NOMO-1 (cell line): ENCODE results near the gene ENTPD2.

Experiments
- DNase-seq, 2 experiments: peaks; one replicate each; lab custom pipeline; 2025; ENCODE audit not compliant: unreplicated experiment in 2 of 2; lab: John Stamatoyannopoulos, UW

Gene ENTPD2

DNA sequence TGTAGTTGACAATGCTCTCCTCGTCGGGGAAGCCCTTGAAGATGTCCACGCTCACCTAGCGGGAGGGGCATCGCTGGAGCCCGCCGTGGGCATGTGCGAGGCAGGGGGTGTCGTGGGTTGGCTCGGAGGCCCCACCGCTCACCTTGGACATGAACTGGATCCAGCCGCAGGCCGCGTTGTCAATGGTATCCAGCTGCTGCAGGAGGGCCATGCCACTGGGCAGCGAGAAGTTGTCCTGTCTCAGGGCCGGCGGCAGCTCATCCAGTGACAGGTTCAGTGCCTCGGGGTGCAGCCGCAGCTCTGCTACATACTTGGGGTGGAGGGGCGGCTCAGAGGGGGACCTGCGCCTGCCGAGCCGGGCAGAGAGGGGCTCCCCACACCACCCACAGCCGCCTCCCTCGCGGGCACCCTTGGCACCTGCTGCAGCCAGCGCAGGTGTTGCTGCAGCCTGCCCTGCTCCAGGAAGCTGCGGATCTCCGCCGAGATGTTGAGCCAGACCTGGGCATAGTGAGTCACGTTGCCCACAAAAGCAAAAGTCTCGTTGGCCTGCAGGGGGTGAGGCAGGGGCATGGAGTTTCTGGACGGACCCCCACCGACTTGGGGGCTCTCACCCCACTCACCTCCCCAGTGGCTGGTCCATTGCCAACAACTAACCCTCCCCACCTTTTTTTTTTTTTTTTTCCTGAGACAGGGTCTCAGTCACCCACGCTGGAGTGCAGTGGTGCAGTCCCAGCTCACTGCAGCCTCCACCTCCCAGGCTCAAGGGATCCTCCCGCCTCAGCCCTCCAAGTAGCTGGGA lies 34.9 kb downstream of the ENTPD2 start:
- DNase-seq, result no peak

DNA sequence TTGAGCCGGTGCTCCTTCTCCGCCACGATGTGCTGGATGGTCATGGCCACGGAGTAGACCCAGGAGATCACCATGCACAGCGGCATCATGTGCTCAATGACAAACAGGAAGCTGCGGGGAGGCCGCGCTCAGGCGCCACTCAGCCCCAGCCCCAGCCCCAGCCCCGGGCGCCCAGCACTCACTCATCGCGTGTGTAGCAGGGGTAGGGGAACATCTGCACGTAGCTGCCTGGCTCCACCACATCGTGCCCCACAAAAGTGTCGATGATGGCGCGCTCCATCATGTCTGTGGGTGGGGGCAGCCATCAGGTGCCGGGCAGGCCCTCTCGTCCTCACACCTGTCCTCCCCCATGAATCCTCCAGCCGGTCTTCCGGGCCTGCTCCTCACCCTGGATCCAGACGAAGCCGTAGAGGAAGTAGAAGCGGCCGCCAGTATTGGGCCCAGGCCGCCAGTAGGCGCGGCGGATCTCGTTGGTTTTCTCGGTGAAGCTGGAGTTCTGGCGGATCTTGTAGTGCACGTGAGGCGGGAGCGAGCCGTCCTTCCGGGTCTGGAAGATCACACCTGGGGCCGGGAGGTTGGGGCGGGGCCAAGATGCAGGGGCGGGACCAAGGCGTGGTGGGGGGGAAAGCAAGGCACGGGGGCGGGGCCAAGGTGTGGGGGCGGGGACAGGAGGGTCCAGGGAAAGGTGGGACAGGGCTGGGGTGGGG lies 35.9 kb downstream of the ENTPD2 start:
- no peak for DNase-seq

DNA sequence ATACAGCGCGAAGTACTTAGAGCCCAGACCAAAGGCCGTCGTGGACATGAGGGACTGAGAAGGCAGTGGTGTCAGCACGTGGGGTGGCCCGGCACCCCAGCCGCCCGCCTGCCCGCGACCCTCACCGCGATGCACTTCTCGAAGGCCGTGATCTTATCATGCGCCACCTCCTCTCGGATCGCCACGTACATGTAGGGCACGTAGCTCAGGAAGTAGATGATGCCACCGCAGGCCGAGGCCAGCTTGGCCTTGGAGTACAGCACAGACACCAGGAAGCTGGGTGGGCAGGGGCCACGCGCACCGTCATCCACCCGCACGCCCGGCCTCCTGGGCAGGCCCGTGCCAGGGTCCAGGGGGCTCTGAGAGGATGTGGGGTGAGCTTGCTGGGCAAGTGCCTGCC lies 36.8 kb downstream of the ENTPD2 start:
- DNase-seq, result no peak

DNA sequence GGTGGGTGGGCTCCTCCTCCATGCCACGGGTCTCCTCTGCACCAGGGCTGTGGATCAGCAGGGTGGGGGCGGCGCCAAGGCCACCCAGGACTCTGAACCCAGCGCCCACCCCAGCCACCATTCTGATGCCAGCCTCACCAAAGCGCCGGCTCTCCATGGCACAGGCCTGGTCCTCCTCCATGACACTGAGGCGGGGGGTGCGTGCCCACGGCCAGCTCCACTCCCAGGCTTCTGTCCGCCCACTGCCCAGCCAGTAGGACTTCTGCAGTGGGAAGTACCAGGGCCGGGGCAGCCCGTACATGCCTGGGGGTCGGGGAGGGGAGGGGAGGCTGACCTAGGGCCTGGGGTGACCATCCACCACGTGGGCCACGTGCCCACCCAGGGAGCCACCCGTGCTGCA lies 37.4 kb downstream of the ENTPD2 start:
- no peak for DNase-seq

DNA sequence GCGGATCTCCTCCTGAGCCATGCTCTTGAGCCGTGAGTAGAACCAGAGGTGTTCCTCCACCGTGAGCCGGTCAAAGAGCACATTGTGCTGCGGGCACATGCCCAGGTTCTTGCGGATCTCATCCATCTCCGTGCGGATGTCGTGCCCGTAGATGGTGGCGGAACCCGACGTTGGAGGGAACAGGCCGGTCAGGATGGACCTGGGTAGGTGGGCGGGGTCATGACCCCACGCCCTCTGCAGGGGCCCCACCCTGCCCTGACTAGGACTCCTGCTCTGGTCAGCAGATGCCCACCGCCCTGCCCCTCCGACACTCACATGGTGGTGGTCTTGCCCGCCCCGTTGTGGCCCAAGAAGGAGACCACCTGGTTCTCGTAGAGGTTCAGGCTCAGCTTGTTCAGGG lies 37.9 kb downstream of the ENTPD2 start:
- DNase-seq, result no peak

DNA sequence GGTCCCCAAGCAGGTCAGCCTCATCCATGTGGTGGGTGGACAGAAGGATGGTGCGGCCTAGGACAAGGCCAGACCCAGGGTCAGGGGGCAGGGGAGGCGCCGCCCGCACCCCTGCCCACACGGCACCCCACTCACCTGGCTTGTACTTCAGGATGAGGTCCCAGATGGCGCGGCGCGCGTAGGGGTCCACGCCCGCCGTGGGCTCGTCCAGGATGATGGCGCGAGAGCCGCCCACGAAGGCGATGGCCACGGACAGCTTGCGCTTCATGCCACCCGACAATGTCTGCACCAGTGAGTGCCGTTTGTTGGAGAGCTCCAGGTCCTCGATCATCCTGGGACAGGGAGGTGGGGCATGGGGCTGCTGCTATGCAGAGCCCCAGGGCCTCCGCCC lies 38.3 kb downstream of the ENTPD2 start:
- DNase-seq, result no peak

DNA sequence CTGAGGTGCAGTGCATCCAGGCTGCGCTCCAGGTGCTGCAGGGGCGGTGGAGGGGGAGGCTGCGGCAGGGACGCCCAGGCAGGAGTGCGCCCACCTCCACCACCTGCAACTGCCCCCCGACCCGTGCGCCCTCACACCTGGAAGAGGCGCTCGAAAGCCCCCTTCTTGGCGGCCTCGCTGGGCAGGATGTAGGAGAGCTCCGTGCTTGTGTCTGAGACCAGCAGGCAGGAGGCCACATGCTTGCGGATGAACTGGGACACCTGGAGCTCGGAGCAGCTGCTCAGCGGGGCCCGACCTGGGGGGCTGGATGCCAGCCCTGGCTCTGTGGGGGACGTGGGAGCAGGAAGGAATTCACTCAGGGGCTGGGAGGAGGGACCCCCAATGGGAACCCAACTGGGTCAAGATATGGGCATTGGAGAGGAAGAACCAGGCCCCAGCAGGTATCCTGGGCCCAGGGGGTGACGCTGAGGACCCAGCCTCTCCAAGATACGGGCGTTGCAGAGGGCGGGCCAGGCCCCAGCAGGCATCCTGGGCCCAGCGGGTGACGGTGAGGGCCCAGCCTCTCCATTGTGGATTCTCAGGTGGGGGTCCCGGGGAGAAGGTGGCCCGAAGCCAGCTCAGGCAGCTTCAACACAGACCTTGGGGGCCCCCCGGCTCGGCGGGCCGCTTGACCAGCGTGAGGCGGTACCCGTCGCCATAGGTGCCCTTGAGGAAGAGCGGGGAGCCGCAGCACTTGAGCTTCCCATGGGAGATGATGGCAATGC lies 38.9 kb downstream of the ENTPD2 start:
- no peak for DNase-seq

DNA sequence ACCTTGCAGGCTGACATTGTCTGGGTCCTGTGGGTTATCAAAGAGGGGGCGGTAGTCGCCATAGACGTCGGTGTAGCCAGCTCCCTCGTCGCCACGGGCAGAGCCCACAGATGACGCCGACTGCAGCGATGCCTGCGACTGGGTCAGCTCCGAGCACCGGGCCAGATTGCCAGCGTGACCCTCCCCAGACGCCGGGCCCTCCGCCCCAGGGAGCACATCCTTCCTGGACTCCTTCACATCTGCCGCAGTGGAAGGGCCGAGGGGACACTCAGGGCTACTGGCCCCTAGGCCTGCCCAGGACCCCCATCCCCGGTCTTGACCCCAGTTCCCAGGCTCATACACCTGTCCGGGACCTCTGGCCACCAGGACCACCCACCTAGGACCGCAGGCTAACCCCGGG lies 39.7 kb downstream of the ENTPD2 start:
- no peak for DNase-seq

DNA sequence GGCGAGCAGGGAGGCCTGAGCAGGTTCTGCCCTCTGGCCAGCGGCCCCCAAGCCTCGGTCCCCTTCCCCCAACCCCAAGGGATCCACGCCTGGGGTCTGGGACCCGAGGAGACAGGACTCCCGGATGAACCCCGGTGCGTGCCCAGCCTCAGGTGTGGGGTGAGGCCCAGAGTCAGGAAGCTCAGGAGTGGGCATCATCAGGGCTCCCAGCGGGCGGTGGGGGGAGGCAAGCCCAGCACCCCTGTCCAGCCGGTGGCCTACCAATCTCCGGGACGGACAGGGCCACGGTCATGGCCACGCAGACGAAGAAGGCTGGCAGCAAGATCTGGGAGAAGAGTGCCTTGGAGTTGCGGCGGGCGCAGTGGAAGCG lies 40.3 kb downstream of the ENTPD2 start:
- DNase-seq, result no peak

DNA sequence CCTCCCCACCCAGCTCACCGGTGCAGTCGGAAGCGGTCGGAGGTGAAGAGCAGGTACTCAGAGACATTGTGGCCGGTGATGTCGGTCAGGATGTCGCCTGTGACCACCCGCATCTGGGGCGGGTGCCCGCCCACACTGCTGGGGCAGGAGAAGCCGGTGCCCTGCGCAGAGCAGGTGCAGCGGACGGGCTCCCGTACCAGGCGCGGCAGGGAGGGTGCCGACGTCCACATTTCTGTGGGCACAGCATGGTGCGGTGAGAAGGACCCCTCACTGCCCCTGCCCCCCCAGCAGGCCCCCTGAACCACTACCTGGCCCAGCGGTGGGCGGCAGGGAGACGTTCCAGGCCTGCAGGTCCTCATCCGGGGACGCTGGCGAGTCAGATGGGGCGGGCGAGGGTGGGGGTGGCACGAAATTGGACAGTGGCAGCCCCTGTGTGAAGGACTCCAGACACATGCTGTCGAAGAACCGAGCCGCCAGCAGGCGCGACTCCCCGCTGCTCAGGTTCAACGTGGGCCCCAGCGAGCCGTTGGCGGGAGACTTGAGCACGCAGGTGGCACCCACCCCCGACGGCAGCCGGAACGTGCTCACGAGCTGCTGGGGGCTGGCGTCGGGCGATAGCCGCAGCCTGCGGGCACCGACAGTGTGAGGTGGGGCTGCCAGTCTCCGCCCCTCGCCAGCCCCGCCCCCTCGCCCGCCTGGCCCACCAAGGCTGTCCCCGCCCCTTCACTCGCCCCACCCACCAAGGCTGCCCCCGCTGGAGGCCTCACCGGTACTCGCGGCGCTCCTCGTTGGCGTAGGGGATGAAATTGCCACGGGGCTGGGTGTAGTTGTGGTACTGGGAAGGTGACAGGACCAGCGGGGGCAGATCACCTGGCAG lies 40.9 kb downstream of the ENTPD2 start:
- no peak for DNase-seq

DNA sequence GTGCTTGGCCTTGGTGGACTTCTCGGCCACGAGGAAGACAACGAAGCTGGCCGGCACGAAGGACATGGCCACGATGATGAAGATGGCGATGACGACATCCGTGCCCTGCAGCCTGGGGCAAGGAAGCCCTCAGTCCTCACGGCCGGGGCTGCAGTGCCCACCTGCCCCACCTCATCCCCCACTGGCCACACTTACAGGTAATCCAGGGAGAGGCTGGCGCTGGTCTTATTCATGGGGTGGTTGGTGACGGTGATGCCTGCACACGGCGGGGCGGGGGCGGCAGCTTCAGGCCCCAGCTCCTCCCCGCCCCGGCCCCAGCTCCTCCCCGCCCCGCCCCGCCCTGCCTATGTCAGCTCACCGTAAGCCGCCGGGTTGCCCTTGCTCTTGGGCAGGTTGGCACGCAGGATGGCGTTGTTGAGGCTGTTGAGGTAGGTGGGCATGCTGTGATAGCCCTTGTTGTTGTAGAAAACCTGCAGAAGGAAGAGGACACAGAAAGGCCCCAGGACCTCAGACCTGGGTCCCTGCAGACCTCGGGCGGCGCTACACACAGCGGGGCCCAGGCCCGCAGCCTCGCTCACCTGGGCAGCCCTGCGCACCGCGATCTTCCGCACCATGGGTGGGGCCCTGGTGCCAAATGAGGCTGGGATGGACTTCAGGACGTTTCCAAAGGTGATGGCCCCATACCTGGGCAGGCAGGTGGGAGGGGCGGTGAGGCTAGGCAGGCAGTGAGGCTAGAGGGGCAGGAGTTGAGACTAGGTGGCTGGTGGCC lies 41.8 kb downstream of the ENTPD2 start:
- DNase-seq, result no peak

DNA sequence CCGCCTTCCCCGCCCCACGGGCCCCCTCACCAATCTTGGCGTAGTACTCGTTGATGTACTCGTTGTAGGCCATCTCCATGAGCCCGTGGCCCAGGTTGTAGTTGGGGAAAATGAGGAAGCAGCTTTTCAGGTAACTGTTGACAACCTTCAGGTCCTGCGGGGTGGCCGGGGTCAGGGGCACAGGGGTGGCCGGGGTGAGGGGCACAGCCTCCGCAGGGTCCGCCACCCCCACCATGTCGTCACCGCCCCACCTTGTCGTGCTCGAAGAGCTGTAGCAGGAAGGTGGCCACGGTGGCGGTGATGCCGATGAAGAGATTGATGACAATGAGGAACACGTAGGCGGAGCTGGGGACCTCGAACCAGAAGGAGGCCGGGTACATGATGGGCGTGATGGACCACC lies 42.7 kb downstream of the ENTPD2 start:
- no peak for DNase-seq

DNA sequence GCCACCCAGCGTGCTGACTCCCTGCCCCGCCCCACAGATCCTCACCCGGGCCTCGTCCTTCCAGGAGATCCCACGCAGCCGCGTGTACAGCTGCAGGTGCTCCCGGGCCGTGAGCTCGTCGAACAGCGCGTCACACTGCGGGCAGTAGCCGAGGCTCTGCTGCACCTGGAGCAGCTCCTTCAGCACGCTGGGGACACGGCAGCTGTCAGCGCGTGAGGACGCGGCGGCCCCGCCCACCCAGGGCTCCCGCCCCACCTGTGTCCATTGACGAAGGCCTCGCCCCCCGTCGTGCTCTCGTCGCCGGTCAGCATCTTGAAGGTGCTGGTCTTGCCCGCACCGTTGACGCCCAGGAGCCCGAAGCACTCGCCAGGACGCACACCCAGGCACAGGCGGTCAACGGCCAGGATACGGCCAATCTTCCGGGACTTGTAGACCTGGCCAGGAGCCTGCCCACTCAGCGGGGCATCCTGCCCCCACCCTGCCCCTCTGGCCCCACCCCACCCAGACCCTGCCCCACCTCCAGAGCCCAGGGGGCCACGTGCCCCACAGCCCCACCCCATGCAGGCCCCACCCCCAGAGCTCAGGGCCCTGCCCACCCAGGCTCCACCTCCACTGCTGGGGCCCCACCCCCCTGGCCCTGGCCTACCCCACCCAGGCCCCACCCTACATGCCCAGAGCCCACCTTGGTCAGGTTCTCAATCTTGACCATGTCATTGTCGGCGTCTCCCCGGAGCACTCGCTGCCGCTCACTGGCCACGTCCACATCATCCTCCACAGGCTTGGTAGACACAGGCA lies 43.7 kb downstream of the ENTPD2 start:
- DNase-seq, result no peak

DNA sequence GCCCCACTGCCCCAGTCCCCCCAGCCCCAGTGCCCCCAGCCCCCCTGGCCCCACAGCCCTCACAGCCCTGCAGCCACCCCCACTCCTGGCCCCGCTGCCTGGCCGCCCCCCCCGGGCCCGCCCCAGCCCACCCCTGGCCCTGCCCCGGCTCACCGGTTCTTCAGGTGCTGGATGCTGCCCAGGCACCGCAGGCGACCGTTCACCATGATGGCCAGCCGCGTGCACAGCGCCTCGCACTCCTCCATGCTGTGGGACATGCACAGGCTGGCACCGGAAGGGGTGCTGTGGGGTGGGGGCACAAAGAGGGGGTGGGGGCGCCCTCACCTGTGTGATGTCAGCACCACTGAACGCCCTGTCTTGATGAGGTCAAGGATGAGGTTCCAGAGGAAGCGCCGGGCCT lies 44.6 kb downstream of the ENTPD2 start:
- no peak for DNase-seq

DNA sequence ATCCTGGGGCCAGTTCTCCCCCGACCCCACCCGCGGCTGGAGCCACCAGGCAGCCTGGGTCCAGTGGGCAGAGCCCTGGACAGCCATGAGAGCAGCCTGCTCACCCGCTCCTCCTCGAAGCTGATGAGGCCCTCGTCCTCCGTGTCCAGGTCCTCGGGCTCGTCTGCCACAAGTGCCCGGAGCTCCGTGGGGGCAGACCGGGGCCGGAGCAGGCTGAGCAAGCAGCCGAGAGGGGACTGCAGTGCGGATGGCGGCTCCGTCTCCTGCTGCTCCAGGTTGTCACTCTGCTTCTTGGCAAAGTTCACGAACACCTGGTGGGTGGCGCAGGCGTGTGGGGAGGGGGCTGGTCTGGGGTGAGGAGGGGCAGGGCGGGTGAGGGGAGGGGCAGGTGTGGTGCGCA lies 45.5 kb downstream of the ENTPD2 start:
- no peak for DNase-seq

DNA sequence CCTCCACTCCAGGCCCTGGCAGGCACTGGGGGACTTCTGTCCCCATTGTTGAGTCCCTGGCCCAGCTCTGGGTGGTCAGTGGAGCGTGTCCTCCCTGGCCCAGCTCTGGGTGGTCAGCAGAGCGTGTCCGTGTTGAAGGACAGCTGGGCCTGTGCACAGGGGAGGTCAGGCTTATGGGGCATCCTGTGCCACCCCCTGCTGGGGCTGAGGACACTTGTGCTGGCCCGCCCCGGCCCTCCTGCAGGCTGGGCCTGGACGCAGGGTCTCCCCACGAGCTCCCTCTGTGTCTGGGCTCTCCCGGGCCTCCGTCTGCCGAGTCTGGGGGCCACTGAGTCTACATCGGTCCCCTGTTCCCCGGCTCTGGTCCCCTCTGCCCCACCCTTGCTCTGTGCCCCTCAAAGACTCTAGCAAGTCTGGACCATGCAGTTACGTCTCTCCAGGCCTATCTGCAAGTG lies 46.0 kb downstream of the ENTPD2 start:
- DNase-seq, result no peak

DNA sequence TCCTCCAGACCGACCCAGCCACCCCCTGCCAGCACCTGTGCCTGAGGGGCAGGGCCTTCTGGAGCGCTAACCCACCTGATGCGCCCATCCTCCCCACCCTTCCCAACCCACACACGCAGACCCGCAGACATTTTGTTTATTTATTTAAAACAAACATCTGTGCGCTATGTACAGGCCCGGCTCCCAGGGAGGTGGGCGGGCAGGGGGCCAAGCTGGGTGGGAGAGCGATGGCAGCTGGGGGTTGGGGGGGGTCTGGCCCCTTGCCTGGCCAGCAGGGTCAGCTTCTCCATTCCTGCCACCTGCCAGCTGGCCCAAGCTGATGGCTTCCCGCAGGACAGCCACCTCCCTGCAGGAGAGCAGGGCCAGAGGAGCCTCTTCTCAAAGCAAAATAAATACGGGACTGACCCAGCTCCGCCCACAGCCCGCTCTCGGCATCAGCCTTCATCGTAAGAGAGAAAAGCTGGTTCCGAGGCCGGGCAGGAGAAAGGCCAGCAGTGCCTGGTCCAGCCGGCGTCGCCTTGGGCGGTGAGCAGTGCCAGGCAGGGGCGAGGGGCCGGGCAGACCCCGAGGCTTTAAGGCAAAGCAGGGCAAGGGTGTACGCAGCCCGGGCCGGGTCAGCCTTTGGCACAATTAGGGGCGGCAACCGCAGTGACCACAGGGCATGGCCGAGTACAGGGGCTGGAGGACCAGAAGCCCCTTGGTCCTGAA lies 46.6 kb downstream of the ENTPD2 start:
- DNase-seq, result no peak

DNA sequence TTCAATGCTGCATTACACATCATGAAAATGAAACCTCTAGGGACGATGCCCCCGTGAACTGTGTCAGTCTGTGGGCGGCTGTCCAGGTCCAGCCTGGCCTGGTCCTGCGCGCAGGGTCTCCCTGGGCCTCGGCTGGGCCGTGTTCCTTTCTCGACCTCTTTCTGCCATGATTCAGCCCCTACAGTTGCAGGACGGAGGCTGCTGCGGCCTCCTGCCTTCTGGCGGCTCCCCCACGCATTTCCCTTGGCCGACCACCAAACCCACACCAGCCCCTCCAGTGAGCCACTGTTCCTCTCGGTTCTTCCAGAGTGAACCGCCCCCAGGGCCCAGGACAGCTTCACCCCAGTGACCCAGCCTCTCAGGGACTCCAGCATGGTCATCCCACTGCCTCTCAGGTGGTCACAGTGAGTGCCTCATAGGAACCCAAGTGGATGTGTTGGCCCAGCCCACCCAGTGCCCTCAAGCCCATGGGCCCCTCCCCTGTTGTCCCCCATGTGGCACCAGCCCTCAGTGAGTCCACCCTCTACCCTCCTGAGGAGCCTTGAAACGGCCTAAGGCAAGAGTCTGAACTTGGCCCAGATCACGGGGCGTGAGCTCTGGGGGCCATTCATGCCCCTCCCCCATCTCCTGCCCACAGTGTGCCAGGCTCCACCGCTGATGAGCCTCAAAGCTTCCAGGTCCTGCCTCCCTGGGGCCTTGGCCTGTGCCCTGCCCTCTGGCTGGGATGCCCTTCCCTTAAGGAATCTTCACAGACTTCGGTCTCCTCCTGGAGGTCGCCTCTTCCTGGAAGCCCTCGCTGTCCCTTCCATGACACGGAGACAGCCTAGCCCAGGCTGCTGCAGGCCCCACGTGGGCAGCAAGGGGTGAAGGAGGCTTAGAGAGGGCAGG lies 47.5 kb downstream of the ENTPD2 start:
- no peak for DNase-seq
